Measurements from ENCODE around the gene MYH15. TPM values are rescaled to one million over a fixed set of nuclear protein-coding genes. Genes with fewer than 3 reads are reported as not detected.

Gene MYH15
- total RNA-seq, 1 experiment from 2014 or later = 7.3 TPM

DNA sequence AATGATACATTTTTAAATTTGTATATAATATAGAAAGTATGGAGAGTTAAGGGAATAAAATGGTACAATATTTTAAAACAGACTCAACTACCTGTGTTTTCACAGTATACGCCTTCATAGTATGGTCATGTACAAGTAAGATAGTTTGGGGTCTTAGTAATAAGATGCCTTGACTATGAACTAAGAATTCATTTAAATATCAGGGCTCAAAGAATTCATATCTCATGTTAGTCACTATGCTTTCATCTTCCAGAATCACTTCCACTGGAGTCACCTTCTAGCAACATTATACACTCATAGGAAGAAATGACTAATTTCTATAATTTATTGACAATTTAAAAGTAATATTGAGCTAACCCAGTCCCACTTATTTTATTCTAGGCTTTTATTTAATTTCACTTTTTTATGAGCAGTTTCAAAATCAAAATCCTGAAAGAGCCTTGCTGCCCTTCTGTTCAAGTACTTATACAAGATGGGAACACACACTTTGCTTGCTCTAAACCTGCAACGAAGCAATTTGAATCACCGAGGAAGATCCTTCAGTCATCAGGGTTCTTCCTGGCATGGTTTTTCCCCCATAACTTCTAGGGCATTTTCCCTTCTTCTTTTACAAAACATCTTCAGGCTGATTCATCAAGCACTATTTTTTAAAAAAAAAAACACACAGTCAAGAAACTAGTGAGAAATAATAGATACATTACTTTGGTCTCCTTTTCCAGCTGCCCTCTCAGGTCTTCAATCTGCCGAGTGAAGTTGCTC, 94.1 kb downstream of the MYH15 start:
- DNase-seq (ENCODE audit: low read depth) = peak; percentile 22

GRCh38 chr3:108415661-108416060, 94.7 kb downstream of the MYH15 start:
- no peak for DNase-seq (ENCODE audit: low read depth)

GRCh38 chr3:108414007-108414406, 96.4 kb downstream of the MYH15 start:
- no peak for DNase-seq (ENCODE audit: low read depth)

DNA sequence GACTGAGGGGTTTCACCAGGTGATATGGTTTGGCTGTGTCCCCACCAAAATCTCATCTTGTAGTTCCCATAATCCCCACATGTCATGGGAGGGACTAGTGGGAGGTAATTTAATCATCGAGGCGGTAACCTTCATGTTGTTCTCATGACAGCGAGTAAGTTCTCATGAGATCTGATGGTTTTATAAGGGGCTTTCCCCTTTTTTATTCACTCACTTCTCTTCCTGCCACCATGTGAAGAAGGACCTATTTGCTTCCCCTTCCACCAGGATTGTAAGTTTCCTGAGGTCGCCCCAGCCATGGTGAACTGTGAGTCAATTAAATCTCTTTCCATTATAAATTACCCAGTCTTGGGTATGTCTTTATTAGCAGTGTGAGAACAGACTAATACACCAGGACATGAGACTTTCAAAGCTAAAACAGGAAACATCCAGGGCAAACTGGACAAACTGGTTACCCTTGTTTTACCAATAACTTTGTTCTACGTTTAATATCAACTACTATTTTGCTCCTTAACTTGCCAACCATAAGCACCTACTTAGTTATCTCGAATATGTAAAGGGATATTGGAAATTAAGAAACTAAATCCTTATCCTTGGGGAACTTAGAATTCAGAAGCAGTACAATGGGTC, 98.2 kb downstream of the MYH15 start:
- DNase-seq (ENCODE audit: low read depth) = no peak

GRCh38 chr3:108410531-108410984, 99.8 kb downstream of the MYH15 start:
- DNase-seq (ENCODE audit: low read depth) = no peak

DNA sequence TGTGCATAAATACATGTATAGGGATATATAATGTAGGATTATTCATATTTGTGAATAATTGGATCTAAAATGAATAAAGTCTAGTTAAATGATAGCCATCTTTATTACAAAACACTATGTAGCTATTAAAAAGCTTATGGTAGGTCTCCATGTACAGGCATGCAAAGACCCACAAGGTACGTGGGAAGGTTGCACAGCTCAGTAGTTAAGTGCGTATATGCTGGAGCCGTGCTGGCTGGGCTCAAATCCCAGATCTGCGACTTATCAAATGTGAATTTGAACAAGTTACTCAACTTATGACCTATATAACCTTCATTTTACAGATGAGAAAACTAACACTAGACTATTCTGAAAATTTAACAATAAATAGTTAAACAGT, 100.6 kb downstream of the MYH15 start:
- DNase-seq (ENCODE audit: low read depth) = no peak

DNA sequence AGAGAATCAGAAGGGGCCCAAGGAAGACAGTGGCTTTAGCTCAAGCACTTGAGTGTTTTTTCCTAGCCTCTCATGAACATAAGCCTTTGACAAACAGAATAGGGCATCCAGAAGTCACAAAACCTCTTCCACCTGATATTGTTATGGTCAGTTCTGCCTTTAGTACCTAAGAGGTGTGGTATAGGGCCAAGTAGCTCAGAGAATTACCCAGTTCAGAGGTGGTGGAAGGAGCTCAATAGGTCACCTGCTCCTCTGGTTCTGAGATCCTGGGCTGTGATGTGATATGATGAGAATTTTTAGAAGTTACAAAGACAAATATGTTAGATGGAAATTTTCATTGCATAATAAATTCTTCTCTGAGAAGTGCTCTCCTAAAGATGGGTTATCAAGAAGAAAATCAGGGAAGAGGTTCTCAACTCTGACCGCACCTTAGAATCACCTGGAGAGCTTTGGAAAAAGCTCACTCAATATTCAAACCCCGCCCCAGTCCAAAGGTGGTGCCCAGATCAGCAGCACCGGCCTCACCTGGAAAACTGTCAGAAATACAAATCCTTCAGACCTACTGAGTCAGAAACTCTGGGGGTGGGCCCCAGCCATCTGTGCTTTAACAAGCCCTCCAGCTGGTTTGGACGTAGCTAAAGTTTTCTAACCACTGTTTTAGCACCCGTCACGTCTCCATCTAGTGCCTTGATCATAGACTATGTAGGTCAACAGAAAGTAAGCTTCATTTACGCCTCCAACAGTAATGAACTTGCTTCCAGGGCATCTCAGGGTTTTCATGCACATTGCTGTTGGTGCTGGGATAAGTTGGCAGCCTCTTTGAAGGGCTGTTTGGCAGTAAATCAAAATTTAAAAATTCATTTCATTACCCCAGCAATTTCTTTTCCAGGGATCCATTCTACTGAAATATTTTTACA, 101.3 kb downstream of the MYH15 start:
- no peak for DNase-seq (ENCODE audit: low read depth)

DNA sequence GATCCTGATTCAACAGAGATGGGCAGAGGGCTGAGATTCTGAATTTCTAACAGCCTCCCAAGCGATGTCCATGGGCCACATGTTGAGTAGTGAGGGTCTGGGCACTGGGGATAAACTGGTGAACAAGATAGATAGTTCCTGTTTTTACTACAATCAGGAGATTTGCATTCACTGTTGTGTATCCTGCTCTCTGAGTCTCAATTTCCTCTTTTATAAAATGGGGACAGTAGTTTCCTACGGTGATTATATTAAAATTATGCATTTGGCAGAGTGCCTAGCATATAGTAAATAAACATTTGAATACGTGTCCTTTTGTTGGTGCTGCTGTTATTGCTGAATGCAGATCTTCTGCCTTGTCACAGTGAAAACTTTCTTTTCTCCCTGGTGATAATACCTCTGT, 102.5 kb downstream of the MYH15 start:
- DNase-seq (ENCODE audit: low read depth) = no peak

GRCh38 chr3:108406661-108407206, 103.7 kb downstream of the MYH15 start:
- peak; percentile 87 for DNase-seq (ENCODE audit: low read depth)

- DNase-seq (ENCODE audit: low read depth) = no peak
These were observed 104.2 kb downstream of the MYH15 start for GRCh38 chr3:108406063-108406660.

- no peak for DNase-seq (ENCODE audit: low read depth)
These were observed 106.0 kb downstream of the MYH15 start for GRCh38 chr3:108404368-108404767.

GRCh38 chr3:108403686-108404345, 106.6 kb downstream of the MYH15 start:
- no peak for DNase-seq (ENCODE audit: low read depth)

DNA sequence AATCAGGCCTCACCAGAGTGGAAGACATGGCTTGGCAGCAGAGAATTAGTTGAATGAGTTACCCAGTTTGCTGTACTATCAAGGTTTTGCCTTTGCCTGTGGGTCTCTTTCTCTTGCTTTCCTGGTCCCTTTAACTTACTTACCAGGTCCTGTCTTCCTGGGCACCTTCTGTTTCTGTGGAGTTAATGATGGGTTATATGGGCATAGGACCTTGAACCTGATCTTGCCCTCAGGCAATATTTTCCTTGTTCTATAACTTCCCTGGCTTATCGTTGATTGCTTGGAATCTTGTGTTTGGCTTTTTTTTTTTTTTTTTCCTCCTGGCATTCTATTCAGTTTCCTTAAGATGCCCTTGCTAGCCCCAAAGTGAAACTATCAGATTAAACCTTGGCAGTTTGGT, 107.2 kb downstream of the MYH15 start:
- DNase-seq (ENCODE audit: low read depth) = no peak

DNA sequence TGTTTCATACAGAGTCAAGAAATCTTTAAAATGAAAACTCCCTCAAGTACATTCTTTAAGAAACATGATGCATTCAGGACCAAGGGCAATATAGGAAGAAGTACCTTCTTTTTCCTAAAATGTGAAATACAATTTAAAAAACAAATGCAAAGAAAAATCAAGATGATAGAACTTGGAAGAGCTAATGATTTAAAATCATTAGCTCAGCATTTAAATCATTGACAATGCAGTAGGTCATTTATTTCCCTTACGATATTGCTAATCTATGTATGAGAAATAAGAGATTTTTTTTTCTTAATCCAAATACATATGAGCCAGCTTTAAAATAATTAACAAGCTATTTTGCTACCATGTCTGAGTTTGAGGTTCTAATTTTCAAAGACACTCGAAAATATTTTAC, 108.6 kb downstream of the MYH15 start:
- DNase-seq (ENCODE audit: low read depth) = no peak

GRCh38 chr3:108398510-108398909, 111.9 kb downstream of the MYH15 start:
- DNase-seq (ENCODE audit: low read depth) = no peak

- DNase-seq (ENCODE audit: low read depth) = no peak
These were observed 114.1 kb downstream of the MYH15 start for GRCh38 chr3:108396336-108396735.

- no peak for DNase-seq (ENCODE audit: low read depth)
These were observed 115.8 kb downstream of the MYH15 start for GRCh38 chr3:108394563-108394962.

GRCh38 chr3:108394016-108394415, 116.4 kb downstream of the MYH15 start:
- no peak for DNase-seq (ENCODE audit: low read depth)

DNA sequence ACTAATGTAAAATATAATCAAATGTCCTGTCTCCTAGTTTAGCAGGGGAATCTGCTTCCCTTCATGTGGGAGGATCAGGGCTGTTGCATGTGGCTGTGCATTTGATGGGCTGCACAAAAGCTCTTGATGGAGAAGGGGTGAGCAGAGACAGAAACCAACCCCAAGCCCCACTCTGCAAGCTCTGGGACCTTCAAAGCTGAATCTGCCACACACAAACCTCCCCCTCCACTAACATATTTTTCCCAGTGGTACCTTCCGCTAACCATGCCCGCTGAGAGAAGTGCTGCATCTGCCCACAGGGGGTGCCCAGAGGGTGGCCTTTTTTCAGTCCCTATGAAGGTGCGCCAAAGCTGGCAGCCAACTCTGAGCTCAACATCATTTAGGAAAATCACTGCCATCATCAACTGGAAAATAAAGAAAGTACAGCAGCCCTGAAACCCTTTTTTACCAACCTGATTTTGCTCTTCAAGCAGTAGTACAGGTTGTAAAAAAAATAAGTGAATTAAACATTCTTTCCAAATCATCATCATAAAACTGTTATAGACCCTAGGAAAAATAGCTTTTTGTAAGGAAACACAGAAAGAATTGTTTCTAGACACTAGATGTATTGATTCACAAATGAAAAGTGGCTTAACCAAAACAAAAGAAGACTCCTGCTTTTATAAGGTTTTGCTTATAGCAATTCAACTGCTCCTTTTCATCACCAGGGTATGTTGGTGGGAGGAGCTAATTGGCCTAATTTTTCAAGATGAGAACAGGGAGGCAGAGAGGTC, 117.1 kb downstream of the MYH15 start:
- no peak for DNase-seq (ENCODE audit: low read depth)
